NCI-H187 treated with DMSO at 0.1 percent for 48 hours (cell line): ENCODE measurements around the gene KLLN.
"Not testable (repeated sequence)": the region's sequence is repeated elsewhere in the genome, so short reads cannot be mapped to it uniquely, and the experiment has no call there.

Experiments used
- DNase-seq: peaks from one replicate; lab custom pipeline; 2025; lab: John Stamatoyannopoulos, UW

The KLLN gene

GRCh38 chr10:87842220-87842641 is 21.1 kb downstream of the KLLN start:
- DNase-seq = no peak

GRCh38 chr10:87841186-87841585 is 22.1 kb downstream of the KLLN start:
- no peak for DNase-seq

GRCh38 chr10:87838650-87839049 is 24.7 kb downstream of the KLLN start:
- DNase-seq = no peak

- DNase-seq = no peak
Measured at GRCh38 chr10:87837445-87837844, 25.9 kb downstream of the KLLN start.

GRCh38 chr10:87836098-87836497 is 27.2 kb downstream of the KLLN start:
- DNase-seq = no peak

GRCh38 chr10:87829986-87830729 is 33.2 kb downstream of the KLLN start:
- DNase-seq = no peak

GRCh38 chr10:87829051-87829450 is 34.3 kb downstream of the KLLN start:
- DNase-seq = not testable (repeated sequence)

GRCh38 chr10:87827681-87828080 is 35.7 kb downstream of the KLLN start:
- DNase-seq = no peak

- no peak for DNase-seq
Measured at GRCh38 chr10:87826653-87827052, 36.7 kb downstream of the KLLN start.

- no peak for DNase-seq
Measured at GRCh38 chr10:87819289-87819585, 44.1 kb downstream of the KLLN start.

- DNase-seq = no peak
Measured at GRCh38 chr10:87818505-87819288, 44.6 kb downstream of the KLLN start.

GRCh38 chr10:87817609-87818504 is 45.5 kb downstream of the KLLN start, which contains the start of gene ATAD1:
Gene ATAD1 (minus strand): TSS chr10:87818226. CDS start chr10:87814599, 3,627 bp downstream.
- DNase-seq = peak; percentile 7

GRCh38 chr10:87816898-87817608 is 46.3 kb downstream of the KLLN start:
- no peak for DNase-seq

- DNase-seq = no peak
Measured at GRCh38 chr10:87816163-87816897, 47.0 kb downstream of the KLLN start.
